ENCODE measurements around the gene DLG5.

DNA sequence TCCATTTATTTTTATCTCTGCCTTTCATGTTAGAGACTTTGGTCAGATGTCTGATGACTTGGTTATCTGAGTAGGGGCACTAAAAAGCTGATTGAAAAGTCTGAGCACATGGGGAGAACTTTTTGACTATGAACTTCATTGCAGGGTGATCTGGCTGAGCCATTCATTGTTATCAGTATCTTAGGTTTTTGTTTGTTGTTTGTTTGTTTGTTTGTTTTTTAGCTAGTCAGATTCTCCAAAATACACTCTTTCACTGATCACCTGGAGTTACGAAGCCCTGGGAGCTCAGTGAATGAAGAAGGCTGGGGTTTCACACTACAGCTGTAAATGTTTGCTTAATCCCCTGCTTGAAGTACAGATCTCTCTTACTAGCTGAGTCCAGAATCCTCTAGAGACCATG, 28.6 kb upstream of the DLG5 start:
- TF ChIP-seq SMC3 (IDR thresholded peaks at IDR 0.05) (no peak), PHF8 (IDR thresholded peaks at IDR 0.05; ENCODE audit: borderline replicate concordance, low read depth) (no peak)
- TF ChIP-seq, protein P1, sequence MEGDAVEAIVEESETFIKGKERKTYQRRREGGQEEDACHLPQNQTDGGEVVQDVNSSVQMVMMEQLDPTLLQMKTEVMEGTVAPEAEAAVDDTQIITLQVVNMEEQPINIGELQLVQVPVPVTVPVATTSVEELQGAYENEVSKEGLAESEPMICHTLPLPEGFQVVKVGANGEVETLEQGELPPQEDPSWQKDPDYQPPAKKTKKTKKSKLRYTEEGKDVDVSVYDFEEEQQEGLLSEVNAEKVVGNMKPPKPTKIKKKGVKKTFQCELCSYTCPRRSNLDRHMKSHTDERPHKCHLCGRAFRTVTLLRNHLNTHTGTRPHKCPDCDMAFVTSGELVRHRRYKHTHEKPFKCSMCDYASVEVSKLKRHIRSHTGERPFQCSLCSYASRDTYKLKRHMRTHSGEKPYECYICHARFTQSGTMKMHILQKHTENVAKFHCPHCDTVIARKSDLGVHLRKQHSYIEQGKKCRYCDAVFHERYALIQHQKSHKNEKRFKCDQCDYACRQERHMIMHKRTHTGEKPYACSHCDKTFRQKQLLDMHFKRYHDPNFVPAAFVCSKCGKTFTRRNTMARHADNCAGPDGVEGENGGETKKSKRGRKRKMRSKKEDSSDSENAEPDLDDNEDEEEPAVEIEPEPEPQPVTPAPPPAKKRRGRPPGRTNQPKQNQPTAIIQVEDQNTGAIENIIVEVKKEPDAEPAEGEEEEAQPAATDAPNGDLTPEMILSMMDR (IDR thresholded peaks at IDR 0.05): no peak
- TF ChIP-seq, protein P2, sequence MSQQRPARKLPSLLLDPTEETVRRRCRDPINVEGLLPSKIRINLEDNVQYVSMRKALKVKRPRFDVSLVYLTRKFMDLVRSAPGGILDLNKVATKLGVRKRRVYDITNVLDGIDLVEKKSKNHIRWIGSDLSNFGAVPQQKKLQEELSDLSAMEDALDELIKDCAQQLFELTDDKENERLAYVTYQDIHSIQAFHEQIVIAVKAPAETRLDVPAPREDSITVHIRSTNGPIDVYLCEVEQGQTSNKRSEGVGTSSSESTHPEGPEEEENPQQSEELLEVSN (IDR thresholded peaks at IDR 0.05; ENCODE audit: borderline replicate concordance, low read depth): no peak
- TF ChIP-seq, protein P3, sequence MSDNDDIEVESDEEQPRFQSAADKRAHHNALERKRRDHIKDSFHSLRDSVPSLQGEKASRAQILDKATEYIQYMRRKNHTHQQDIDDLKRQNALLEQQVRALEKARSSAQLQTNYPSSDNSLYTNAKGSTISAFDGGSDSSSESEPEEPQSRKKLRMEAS (IDR thresholded peaks at IDR 0.05): no peak

All from A549 (cell line).